ENCODE results near the gene FYB1. TPM values are rescaled to one million over a fixed set of nuclear protein-coding genes. Genes with fewer than 3 reads are reported as not detected.

The FYB1 gene
- 0.34 and 0.68 TPM in 2 replicates for total RNA-seq (2014; rRNA removed; shearing (Covaris generic))

- Histone ChIP-seq H3K27ac (no peak within 1 kb of the TSS), H3K4me3 (no peak within 1 kb of the TSS), H3K27me3 (replicated peaks) (no peaks in the 10 kb centered on the region), H3K4me1 (replicated peaks) (peaks cover 27% of the 10 kb centered on the region), H3K36me3 (no peaks in the 10 kb centered on the region), H3K9me3 (replicated peaks) (no peaks in the 10 kb centered on the region; the same call in 1 of the 2 replicates)
- DNase-seq (ENCODE audit: low read depth in 1 of 2, low spot score in 2 of 2): no peak
These were observed at the start of gene FYB1 for GRCh38 chr5:39219437-39219836. Gene FYB1 (minus strand): TSS chr5:39219563. CDS start chr5:39202960, 16,603 bp downstream.

GRCh38 chr5:39267186-39267585 is 47.8 kb upstream of the FYB1 start:
- Histone ChIP-seq H3K9me3 (replicated peaks) (no peaks in the 10 kb centered on the region), H3K36me3 (no peaks in the 10 kb centered on the region), H3K27ac (no peak overlapping the region), H3K4me1 (replicated peaks) (no peaks in the 10 kb centered on the region), H3K27me3 (replicated peaks) (no peaks in the 10 kb centered on the region), H3K4me3 (no peak overlapping the region)
- DNase-seq (ENCODE audit: low read depth in 1 of 2, low spot score in 2 of 2): no peak

GRCh38 chr5:39266442-39266841 is 47.1 kb upstream of the FYB1 start:
- H3K27ac ChIP-seq: no peak overlapping the region
- no peaks in the 10 kb centered on the region for H3K27me3 ChIP-seq (replicated peaks)
- no peaks in the 10 kb centered on the region for H3K9me3 ChIP-seq (replicated peaks)
- no peaks in the 10 kb centered on the region for H3K4me1 ChIP-seq (replicated peaks)
- H3K4me3 ChIP-seq: no peak overlapping the region
- no peak for DNase-seq (ENCODE audit: low read depth in 1 of 2, low spot score in 2 of 2)
- H3K36me3 ChIP-seq: no peaks in the 10 kb centered on the region

- Histone ChIP-seq H3K27me3 (replicated peaks) (no peaks in the 10 kb centered on the region), H3K9me3 (replicated peaks) (no peaks in the 10 kb centered on the region), H3K27ac (no peak overlapping the region), H3K36me3 (no peaks in the 10 kb centered on the region), H3K4me3 (no peak overlapping the region), H3K4me1 (replicated peaks) (no peaks in the 10 kb centered on the region)
- DNase-seq (ENCODE audit: low read depth in 1 of 2, low spot score in 2 of 2): no peak
These were observed 45.2 kb upstream of the FYB1 start for GRCh38 chr5:39264528-39264927.

GRCh38 chr5:39262981-39263380 is 43.6 kb upstream of the FYB1 start:
- Histone ChIP-seq H3K27ac (no peak overlapping the region), H3K27me3 (replicated peaks) (no peaks in the 10 kb centered on the region), H3K36me3 (no peaks in the 10 kb centered on the region), H3K4me3 (no peak overlapping the region), H3K4me1 (replicated peaks) (no peaks in the 10 kb centered on the region), H3K9me3 (replicated peaks) (no peaks in the 10 kb centered on the region)
- DNase-seq (ENCODE audit: low read depth in 1 of 2, low spot score in 2 of 2): no peak

GRCh38 chr5:39260095-39260494 is 40.7 kb upstream of the FYB1 start:
- Histone ChIP-seq H3K9me3 (replicated peaks) (no peaks in the 10 kb centered on the region), H3K36me3 (no peaks in the 10 kb centered on the region), H3K4me1 (replicated peaks) (peaks cover 11% of the 10 kb centered on the region), H3K4me3 (no peak overlapping the region), H3K27me3 (replicated peaks) (no peaks in the 10 kb centered on the region), H3K27ac (no peak overlapping the region)
- DNase-seq (ENCODE audit: low read depth in 1 of 2, low spot score in 2 of 2): no peak

- Histone ChIP-seq H3K4me1 (replicated peaks) (peaks cover 18% of the 10 kb centered on the region), H3K4me3 (no peak overlapping the region), H3K36me3 (no peaks in the 10 kb centered on the region), H3K27ac (no peak overlapping the region), H3K9me3 (replicated peaks) (no peaks in the 10 kb centered on the region), H3K27me3 (replicated peaks) (no peaks in the 10 kb centered on the region)
- no peak for DNase-seq (ENCODE audit: low read depth in 1 of 2, low spot score in 2 of 2)
These were observed 38.2 kb upstream of the FYB1 start for GRCh38 chr5:39257554-39257953.

GRCh38 chr5:39256477-39257235 is 37.3 kb upstream of the FYB1 start:
- H3K4me3 ChIP-seq: peak overlapping the region; percentile 27
- peak overlapping the region; percentile 61 for H3K27ac ChIP-seq
- H3K4me1 ChIP-seq (replicated peaks): peaks cover 18% of the 10 kb centered on the region
- no peaks in the 10 kb centered on the region for H3K36me3 ChIP-seq
- no peaks in the 10 kb centered on the region for H3K27me3 ChIP-seq (replicated peaks)
- DNase-seq (ENCODE audit: low read depth in 1 of 2, low spot score in 2 of 2): peak; percentile 54 to 83
- no peaks in the 10 kb centered on the region for H3K9me3 ChIP-seq (replicated peaks)

GRCh38 chr5:39255406-39255805 is 36.0 kb upstream of the FYB1 start:
- H3K27me3 ChIP-seq (replicated peaks): no peaks in the 10 kb centered on the region
- H3K36me3 ChIP-seq: no peaks in the 10 kb centered on the region
- H3K9me3 ChIP-seq (replicated peaks): no peaks in the 10 kb centered on the region
- no peak for DNase-seq (ENCODE audit: low read depth in 1 of 2, low spot score in 2 of 2)
- H3K27ac ChIP-seq: no peak overlapping the region
- peaks cover 18% of the 10 kb centered on the region for H3K4me1 ChIP-seq (replicated peaks)
- H3K4me3 ChIP-seq: no peak overlapping the region

- DNase-seq (ENCODE audit: low read depth in 1 of 2, low spot score in 2 of 2): no peak
- Histone ChIP-seq H3K27me3 (replicated peaks) (no peaks in the 10 kb centered on the region), H3K9me3 (replicated peaks) (no peaks in the 10 kb centered on the region), H3K4me1 (replicated peaks) (peaks cover 18% of the 10 kb centered on the region), H3K4me3 (no peak overlapping the region), H3K36me3 (no peaks in the 10 kb centered on the region), H3K27ac (no peak overlapping the region)
These were observed 35.3 kb upstream of the FYB1 start for GRCh38 chr5:39254671-39255070.

- Histone ChIP-seq H3K4me1 (replicated peaks) (peaks cover 18% of the 10 kb centered on the region), H3K36me3 (no peaks in the 10 kb centered on the region), H3K27me3 (replicated peaks) (no peaks in the 10 kb centered on the region), H3K4me3 (no peak overlapping the region), H3K27ac (no peak overlapping the region), H3K9me3 (replicated peaks) (no peaks in the 10 kb centered on the region)
- peak in 1 of 2 experiments; percentile 20 for DNase-seq (ENCODE audit: low read depth in 1 of 2, low spot score in 2 of 2)
These were observed 33.8 kb upstream of the FYB1 start for GRCh38 chr5:39253196-39253595.

- Histone ChIP-seq H3K27me3 (replicated peaks) (no peaks in the 10 kb centered on the region), H3K36me3 (no peaks in the 10 kb centered on the region), H3K4me1 (replicated peaks) (peaks cover 7% of the 10 kb centered on the region), H3K4me3 (no peak overlapping the region), H3K9me3 (replicated peaks) (no peaks in the 10 kb centered on the region), H3K27ac (no peak overlapping the region)
- DNase-seq (ENCODE audit: low read depth in 1 of 2, low spot score in 2 of 2): no peak
These were observed 30.4 kb upstream of the FYB1 start for GRCh38 chr5:39249564-39250274.

GRCh38 chr5:39249069-39249468 is 29.7 kb upstream of the FYB1 start:
- no peak for DNase-seq (ENCODE audit: low read depth in 1 of 2, low spot score in 2 of 2)
- H3K36me3 ChIP-seq: no peaks in the 10 kb centered on the region
- H3K4me3 ChIP-seq: no peak overlapping the region
- H3K27ac ChIP-seq: no peak overlapping the region
- no peaks in the 10 kb centered on the region for H3K27me3 ChIP-seq (replicated peaks)
- H3K4me1 ChIP-seq (replicated peaks): peaks cover 7% of the 10 kb centered on the region
- H3K9me3 ChIP-seq (replicated peaks): no peaks in the 10 kb centered on the region

- Histone ChIP-seq H3K36me3 (no peaks in the 10 kb centered on the region), H3K4me3 (no peak overlapping the region), H3K27ac (no peak overlapping the region), H3K4me1 (replicated peaks) (no peaks in the 10 kb centered on the region), H3K9me3 (replicated peaks) (no peaks in the 10 kb centered on the region; the same call in 1 of the 2 replicates), H3K27me3 (replicated peaks) (no peaks in the 10 kb centered on the region)
- DNase-seq (ENCODE audit: low read depth in 1 of 2, low spot score in 2 of 2): no peak
These were observed 21.4 kb upstream of the FYB1 start for GRCh38 chr5:39240750-39241149.
